ENCODE measurements around the gene PEX19. TPM values are rescaled to one million over a fixed set of nuclear protein-coding genes. Genes with fewer than 3 reads are reported as not detected.

The PEX19 gene
- total and polyA plus RNA-seq, 2 experiments from 2014 or later, result 39.3 to 60.3 TPM

DNA sequence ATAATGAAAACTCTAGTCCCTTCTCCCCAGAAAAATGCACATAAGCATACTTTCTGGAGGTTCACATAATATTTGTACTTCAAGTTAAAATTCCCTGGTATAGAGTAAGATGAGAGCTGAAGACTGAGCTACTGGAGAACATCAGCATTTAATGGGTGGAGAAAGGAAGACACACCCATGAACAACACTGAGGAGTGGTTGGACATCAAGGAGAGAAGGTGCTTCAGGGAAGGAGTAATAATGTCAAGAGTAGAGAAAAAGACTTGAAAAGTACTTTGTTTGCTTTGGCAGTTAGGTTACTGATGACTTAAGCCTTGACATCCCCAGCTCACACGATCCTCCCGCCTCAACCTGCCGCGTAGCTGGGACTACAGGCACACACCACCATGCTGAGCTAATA lies 57.9 kb downstream of the PEX19 start:
- no peak overlapping the region for H3K27ac ChIP-seq
- 89% methylated on average over 4 of the region's 4 CpGs for WGBS (ENCODE audit: low lambda C conversion rate, missing lambda C conversion rate)
- H2AFZ ChIP-seq, result no peak overlapping the region
- no peaks in the 10 kb centered on the region for H3K79me2 ChIP-seq
- no peak for DNase-seq (ENCODE audit: low spot score)
- no peaks in the 10 kb centered on the region for H4K20me1 ChIP-seq (ENCODE audit: insufficient read depth, poor library complexity, severe bottlenecking)
- H3K27me3 ChIP-seq, result no peaks in the 10 kb centered on the region
- H3K4me1 ChIP-seq (ENCODE audit: insufficient read depth), result no peaks in the 10 kb centered on the region
- H3K9me3 ChIP-seq (ENCODE audit: low read depth), result no peaks in the 10 kb centered on the region
- H3K36me3 ChIP-seq (replicated peaks; ENCODE audit: insufficient read depth, low read depth), result peaks cover 9% of the 10 kb centered on the region
- H3K4me2 ChIP-seq, result no peak overlapping the region
- no peak for TF ChIP-seq CTCF (IDR thresholded peaks at IDR 0.05; ENCODE audit: poor library complexity)
- no peak for TF ChIP-seq EZH2 (IDR thresholded peaks at IDR 0.05; ENCODE audit: borderline replicate concordance)
- no peak for TF ChIP-seq EZH2phosphoT487 (IDR thresholded peaks at IDR 0.05; ENCODE audit: low read depth, severe bottlenecking, unreplicated experiment)
- H3K4me3 ChIP-seq, result no peak overlapping the region
- H3K9me2 ChIP-seq (replicated peaks; ENCODE audit: insufficient read depth), result no peaks in the 10 kb centered on the region

Small RNA genes within 50 kb of the gene (small RNA-seq; reads per million reads assigned to genes)
- not detected for gene RF00019

Other genes starting within 250 kb of the PEX19 start
- not detected in 2 replicates for gene KCNJ10, start 215.0 kb downstream of the PEX19 start, total RNA-seq
- gene KCNJ10, start 215.0 kb downstream of the PEX19 start, polyA plus RNA-seq, result not detected in 2 replicates
- gene KCNJ9, start 203.6 kb downstream of the PEX19 start, total RNA-seq, result not detected in 2 replicates
- not detected in 2 replicates for gene KCNJ9, start 203.6 kb downstream of the PEX19 start, polyA plus RNA-seq
- gene IGSF8, start 186.5 kb downstream of the PEX19 start, total RNA-seq, result 26.0 and 36.8 TPM in 2 replicates
- 39.3 and 54.1 TPM in 2 replicates for gene IGSF8, start 186.5 kb downstream of the PEX19 start, polyA plus RNA-seq
- gene ATP1A2, start 169.4 kb downstream of the PEX19 start, total RNA-seq, result 2.9 and 4.7 TPM in 2 replicates
- 0.80 and 1.5 TPM in 2 replicates for gene ATP1A2, start 169.4 kb downstream of the PEX19 start, polyA plus RNA-seq
- gene ATP1A4, start 133.5 kb downstream of the PEX19 start, total RNA-seq, result 0.68 and 4.4 TPM in 2 replicates
- 0.45 and 2.2 TPM in 2 replicates for gene ATP1A4, start 133.5 kb downstream of the PEX19 start, polyA plus RNA-seq
- 0.72 TPM in 1 of 2 replicates, not detected in the other for gene CASQ1, start 94.6 kb downstream of the PEX19 start, total RNA-seq
- 0.51 and 0.57 TPM in 2 replicates for gene CASQ1, start 94.6 kb downstream of the PEX19 start, polyA plus RNA-seq
- 61.1 and 82.3 TPM in 2 replicates for gene PEA15, start 79.7 kb downstream of the PEX19 start, total RNA-seq
- gene PEA15, start 79.7 kb downstream of the PEX19 start, polyA plus RNA-seq, result 59.5 and 62.0 TPM in 2 replicates
- 85.8 and 110 TPM in 2 replicates for gene DCAF8, start 22.6 kb downstream of the PEX19 start, total RNA-seq
- gene DCAF8, start 22.6 kb downstream of the PEX19 start, polyA plus RNA-seq, result 95.1 and 113 TPM in 2 replicates
- gene COPA, start 58.1 kb upstream of the PEX19 start, total RNA-seq, result 149 and 151 TPM in 2 replicates
- gene COPA, start 58.1 kb upstream of the PEX19 start, polyA plus RNA-seq, result 138 and 141 TPM in 2 replicates
- gene NCSTN, start 58.2 kb upstream of the PEX19 start, total RNA-seq, result 90.3 and 103 TPM in 2 replicates
- gene NCSTN, start 58.2 kb upstream of the PEX19 start, polyA plus RNA-seq, result 112 and 120 TPM in 2 replicates
- gene NHLH1, start 81.9 kb upstream of the PEX19 start, total RNA-seq, result 0.13 TPM in 1 of 2 replicates, not detected in the other
- gene NHLH1, start 81.9 kb upstream of the PEX19 start, polyA plus RNA-seq, result not detected in 2 replicates
- gene VANGL2, start 115.4 kb upstream of the PEX19 start, total RNA-seq, result 9.7 and 10.9 TPM in 2 replicates
- 8.2 and 8.9 TPM in 2 replicates for gene VANGL2, start 115.4 kb upstream of the PEX19 start, polyA plus RNA-seq
- gene SLAMF6, start 238.1 kb upstream of the PEX19 start, total RNA-seq, result not detected in 2 replicates
- gene SLAMF6, start 238.1 kb upstream of the PEX19 start, polyA plus RNA-seq, result not detected in 2 replicates